Esophagus muscularis mucosa (tissue), 4 donors: Measurements from ENCODE around the gene ZNF280C. TPM values are rescaled to one million over a fixed set of nuclear protein-coding genes. Genes with fewer than 3 reads are reported as not detected.

ENCODE experiments used
- DNase-seq: peaks from one replicate; pipeline ENCODE4 v3.0.0-alpha.2; 2017; ENCODE audit errors: extremely low spot score
- H3K27ac ChIP-seq, 4 donors: fragments of 200-600 bp; sonication (generic); replicated peaks in 1 of 4; 1 replicate in 3 of 4; 2 replicates in 1 of 4; pipeline ENCODE4 v1.5.1; 2016 to 2019; ENCODE audit warnings: mild to moderate bottlenecking in 1 of 4
- H3K27me3 ChIP-seq, 4 donors: fragments of 200-600 bp; sonication (generic); one replicate each; pipeline versions ENCODE4 v1.5.1 to v1.6.0; 2016 to 2019
- H3K36me3 ChIP-seq, 4 donors: fragments of 200-600 bp; sonication (generic); one replicate each; pipeline ENCODE4 v1.5.1; 2016 to 2019
- H3K4me1 ChIP-seq, 4 donors: fragments of 200-600 bp; sonication (generic); one replicate each; pipeline ENCODE4 v1.5.1; 2016 to 2019
- H3K4me3 ChIP-seq, 4 donors: fragments of 200-600 bp; sonication (generic); 1 replicate in 2 of 4; 2 replicates in 2 of 4; pipeline ENCODE4 v1.5.1; 2016 to 2019; ENCODE audit warnings: mild to moderate bottlenecking in 4 of 4, moderate library complexity in 1 of 4
- H3K9me3 ChIP-seq, 4 donors: fragments of 200-600 bp; sonication (generic); 1 replicate in 3 of 4; 2 replicates in 1 of 4; pipeline ENCODE4 v1.5.1; 2016 to 2019
- CTCF ChIP-seq, 3 experiments: fragments of 200-600 bp in 2 of 3; fragments of 450-650 bp in 1 of 3; sonication (generic) in 2 of 3; IDR thresholded peaks; one replicate each; pipeline ENCODE4 v1.5.1; 2017 to 2019; ENCODE audit warnings: antibody characterized with exemption in 3 of 3, mild to moderate bottlenecking in 2 of 3, moderate library complexity in 1 of 3
- EP300 ChIP-seq: sonication (generic); formaldehyde crosslinking; IDR thresholded peaks from one replicate; pipeline ENCODE4 v1.6.1; 2017; ENCODE audit warnings: antibody characterized with exemption
- POLR2A ChIP-seq: fragments of 450-650 bp; IDR thresholded peaks from one replicate; pipeline ENCODE4 v1.6.1; 2017; ENCODE audit warnings: antibody characterized with exemption, moderate library complexity, mild to moderate bottlenecking, low read depth
- POLR2AphosphoS5 ChIP-seq, 2 donors: sonication (generic); formaldehyde crosslinking; IDR thresholded peaks; one replicate each; pipeline ENCODE4 v1.6.1; 2017; ENCODE audit warnings: antibody characterized with exemption in 2 of 2
- WGBS: methylation state at CpG from one replicate; pipeline ENCODE4 v1.1.5; 2018; 5-methylcytosine and 5-hydroxymethylcytosine counted together
- intact Hi-C: fragments of 100-400 bp; cut with DNase I; formaldehyde crosslinking; loops from one replicate; pipeline ENCODE4 v1.15.1; 2023
- total RNA-seq, 4 donors: library from RNA; depleted of rRNA; stranded (reverse); fragments of >200 nt; gene quantifications; one replicate each; pipeline versions ENCODE4 v1.1.0 to v1.2.1, GENCODE V29; 2016

The ZNF280C gene
- total RNA-seq, 4 donors from 2014 or later = 2.5 to 4.1 (median 3.4) TPM

DNA sequence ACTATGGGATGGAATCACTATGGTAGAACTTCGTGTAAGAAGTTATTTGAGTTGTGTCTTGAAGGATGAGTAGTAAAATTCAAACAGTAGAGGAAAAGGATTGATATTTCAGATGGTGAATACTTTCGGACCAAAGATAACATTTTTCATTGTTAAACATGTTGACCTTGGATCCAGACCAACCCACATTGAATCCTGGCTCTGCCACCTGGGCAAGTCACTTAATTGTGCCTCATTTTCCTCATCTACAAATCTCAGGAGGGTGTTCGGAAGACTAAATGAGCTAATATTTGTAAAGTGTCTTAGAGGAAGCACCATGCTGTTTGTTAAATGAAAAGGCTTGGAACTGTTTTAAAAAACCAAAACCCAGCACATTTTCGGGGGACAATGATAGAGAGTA lies 101.7 kb downstream of the ZNF280C start:
- Histone ChIP-seq H3K27me3 (peaks cover 0 to 3% (median 0%) of the 10 kb centered on the region in 4 donors), H3K9me3 (no peaks in the 10 kb centered on the region), H3K4me3 (no peak overlapping the region), H3K4me1 (peaks cover 11 to 43% (median 38%) of the 10 kb centered on the region in 4 donors), H3K27ac (peak overlapping the region in 3 of 4 donors; percentile 87 to 91 (median 90)), H3K36me3 (no peaks in the 10 kb centered on the region)
- intact Hi-C loops = no loop called here
- 62% methylated on average over 4 of the region's 4 CpGs for WGBS
- no peak for DNase-seq
- TF ChIP-seq POLR2AphosphoS5 (IDR thresholded peaks at IDR 0.05) = no peak
- TF ChIP-seq EP300 = no peak
- TF ChIP-seq CTCF (IDR thresholded peaks at IDR 0.05) = no peak
- TF ChIP-seq POLR2A = no peak

DNA sequence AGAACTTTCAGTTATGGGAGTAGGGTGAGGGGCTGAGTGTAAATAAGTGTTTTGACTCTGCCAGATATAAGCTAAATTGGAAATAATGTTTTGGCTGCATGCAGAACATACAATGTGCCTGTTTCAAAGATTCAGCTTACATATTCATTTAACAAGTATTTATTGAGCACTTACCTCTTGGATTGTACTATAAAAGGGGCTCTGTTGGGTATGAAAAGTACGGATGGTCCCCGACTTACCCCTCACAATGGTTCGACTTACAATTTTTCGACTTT lies 102.3 kb downstream of the ZNF280C start:
- no peak for DNase-seq
- no peaks in the 10 kb centered on the region for H3K9me3 ChIP-seq
- no peaks in the 10 kb centered on the region for H3K27me3 ChIP-seq
- H3K36me3 ChIP-seq = no peaks in the 10 kb centered on the region
- peak overlapping the region; percentile 59 to 67 (median 64) for H3K4me3 ChIP-seq
- no peak for TF ChIP-seq POLR2AphosphoS5 (IDR thresholded peaks at IDR 0.05)
- intact Hi-C loops = no loop called here
- peak overlapping the region; percentile 85 to 91 (median 88) for H3K27ac ChIP-seq
- 33% methylated on average over 4 of the region's 4 CpGs for WGBS
- H3K4me1 ChIP-seq = peaks cover 11 to 37% (median 32%) of the 10 kb centered on the region in 4 donors

DNA sequence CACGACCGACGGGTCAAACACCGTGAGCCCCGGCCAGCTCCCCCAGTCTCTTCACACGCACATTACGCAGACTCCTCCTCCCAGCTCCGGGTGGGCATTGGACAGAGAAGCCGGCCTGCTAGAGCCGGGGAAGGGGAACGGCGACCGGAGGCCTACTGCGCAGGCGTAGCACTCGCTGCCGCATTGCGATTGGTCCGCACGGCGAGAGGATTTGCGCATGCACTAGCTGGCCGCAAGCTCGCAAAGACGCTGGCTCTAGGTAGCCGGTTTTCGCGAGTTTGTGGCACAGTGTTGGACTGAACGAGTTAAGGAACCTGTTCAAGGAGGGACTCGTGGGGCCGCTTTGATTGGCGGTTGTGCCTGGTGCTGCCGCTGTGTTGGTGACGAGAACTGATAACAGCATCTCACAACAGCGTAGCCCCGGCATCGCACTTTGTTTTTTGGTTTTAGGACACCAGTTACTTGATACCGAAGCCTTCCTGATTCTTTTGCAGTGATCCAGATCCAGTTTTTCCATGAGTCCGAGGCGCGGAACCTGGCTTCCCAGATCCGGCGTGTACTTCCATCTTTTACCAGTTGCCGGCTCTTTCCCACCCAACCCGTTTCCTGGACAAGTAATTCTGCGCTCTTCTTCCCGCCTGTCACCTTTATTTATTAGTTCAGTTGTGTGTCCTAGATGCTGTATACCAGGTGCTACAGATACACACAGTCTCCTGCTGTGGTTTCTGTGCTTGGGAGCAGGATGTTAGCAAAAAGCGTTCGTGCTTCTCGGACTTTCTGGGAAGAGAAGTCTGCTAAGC lies 102.8 kb downstream of the ZNF280C start, which contains the start of gene AIFM1:
Gene AIFM1 (minus strand): TSS at position 139 of the 800 bp plus-strand sequence. CDS start 185 bp downstream, outside the sequence.
- DNase-seq = peak; percentile 96
- 27% methylated on average over 37 of the region's 50 CpGs for WGBS
- TF ChIP-seq CTCF (IDR thresholded peaks at IDR 0.05) (peak in 1 of 3 experiments; percentile 8), POLR2AphosphoS5 (IDR thresholded peaks at IDR 0.05) (peak; percentile 77 to 88), EP300 (no peak), POLR2A (no peak)
- H3K27ac ChIP-seq = peak within 1 kb of the TSS; percentile 85 to 91 (median 88)
- peaks cover 11 to 32% (median 26%) of the 10 kb centered on the region in 4 donors for H3K4me1 ChIP-seq
- no peaks in the 10 kb centered on the region for H3K9me3 ChIP-seq
- H3K27me3 ChIP-seq = no peaks in the 10 kb centered on the region
- no peaks in the 10 kb centered on the region for H3K36me3 ChIP-seq
- intact Hi-C loops = no loop called here
- peak within 1 kb of the TSS; percentile 59 to 67 (median 64) for H3K4me3 ChIP-seq

- H3K4me3 ChIP-seq = peak overlapping the region; percentile 59 to 67 (median 64)
- WGBS = 50% methylated on average over 14 of the region's 32 CpGs
- no peaks in the 10 kb centered on the region for H3K27me3 ChIP-seq
- H3K4me1 ChIP-seq = peaks cover 11 to 27% (median 22%) of the 10 kb centered on the region in 4 donors
- intact Hi-C loops = no loop called here
- no peak for DNase-seq
- TF ChIP-seq POLR2AphosphoS5 (IDR thresholded peaks at IDR 0.05) (no peak), CTCF (IDR thresholded peaks at IDR 0.05) (no peak), EP300 (no peak), POLR2A (no peak)
- H3K27ac ChIP-seq = peak overlapping the region; percentile 85 to 91 (median 88)
- no peaks in the 10 kb centered on the region for H3K9me3 ChIP-seq
- H3K36me3 ChIP-seq = no peaks in the 10 kb centered on the region
Observed at GRCh38 chrX:130165181-130165702, 103.5 kb downstream of the ZNF280C start.

DNA sequence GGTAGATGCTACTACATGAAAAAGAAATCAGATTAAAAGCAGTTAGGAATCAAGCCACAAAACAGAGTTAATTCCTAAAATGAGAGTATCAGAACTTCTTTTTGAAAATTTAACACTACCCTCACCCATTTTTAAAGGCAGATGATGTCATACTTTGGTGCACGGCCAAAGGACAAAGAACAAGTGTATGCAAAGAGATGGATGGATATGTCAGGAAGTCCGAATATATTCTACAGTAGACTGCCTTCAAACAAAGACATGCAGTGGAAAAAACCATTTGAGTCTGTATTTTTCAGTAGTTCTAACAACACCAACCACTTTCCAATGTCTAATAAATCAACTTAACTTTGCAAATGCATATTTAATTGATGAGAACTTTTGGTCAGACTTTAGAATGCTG lies 105.3 kb downstream of the ZNF280C start:
- Histone ChIP-seq H3K27ac (no peak overlapping the region), H3K27me3 (no peaks in the 10 kb centered on the region), H3K4me1 (peaks cover 11 to 27% (median 22%) of the 10 kb centered on the region in 4 donors), H3K9me3 (no peaks in the 10 kb centered on the region), H3K4me3 (no peak overlapping the region), H3K36me3 (no peaks in the 10 kb centered on the region)
- no peak for DNase-seq
- 59% methylated on average over 2 of the region's 2 CpGs for whole genome bisulfite sequencing
- TF ChIP-seq POLR2A = no peak
- TF ChIP-seq EP300 = no peak
- no peak for TF ChIP-seq CTCF (IDR thresholded peaks at IDR 0.05)
- no peak for TF ChIP-seq POLR2AphosphoS5 (IDR thresholded peaks at IDR 0.05)
- intact Hi-C loops = no loop called here
